Activated CD4-positive, CD25-positive, alpha-beta regulatory T cell (primary cell): ENCODE measurements around the gene KRT83.
"Not testable (repeated sequence)": the region's sequence is repeated elsewhere in the genome, so short reads cannot be mapped to it uniquely, and the experiment has no call there.

Experiments
- DNase-seq, 4 experiments: peaks; one replicate each; lab custom pipeline; 2025; lab: John Stamatoyannopoulos, UW

Gene KRT83

DNA sequence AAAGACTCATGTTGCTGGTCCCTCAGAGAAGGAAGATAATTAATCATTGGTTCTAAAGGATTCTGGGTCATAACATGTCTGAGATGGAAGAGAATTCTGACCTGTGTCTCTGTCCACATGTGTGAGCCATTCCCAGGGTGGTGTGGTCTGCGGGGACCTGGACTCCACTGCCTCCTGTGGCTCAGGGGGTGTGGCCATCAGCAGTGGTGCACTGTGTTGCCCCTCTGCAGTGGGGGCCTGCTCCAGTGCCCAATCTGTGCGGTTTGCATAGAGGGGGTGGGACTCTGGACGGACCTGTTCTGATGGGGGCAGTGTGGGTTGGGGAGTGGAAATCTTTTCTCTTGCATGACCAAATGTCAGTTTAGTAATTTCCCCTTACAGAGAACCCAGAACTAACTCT, 32.6 kb upstream of the KRT83 start:
- no peak for DNase-seq

GRCh38 chr12:52352951-52353350, 31.8 kb upstream of the KRT83 start:
- no peak for DNase-seq

- DNase-seq, result peak in 2 of 4 experiments; percentile 12 to 15
Measured at GRCh38 chr12:52351196-52352059, 30.2 kb upstream of the KRT83 start.

DNA sequence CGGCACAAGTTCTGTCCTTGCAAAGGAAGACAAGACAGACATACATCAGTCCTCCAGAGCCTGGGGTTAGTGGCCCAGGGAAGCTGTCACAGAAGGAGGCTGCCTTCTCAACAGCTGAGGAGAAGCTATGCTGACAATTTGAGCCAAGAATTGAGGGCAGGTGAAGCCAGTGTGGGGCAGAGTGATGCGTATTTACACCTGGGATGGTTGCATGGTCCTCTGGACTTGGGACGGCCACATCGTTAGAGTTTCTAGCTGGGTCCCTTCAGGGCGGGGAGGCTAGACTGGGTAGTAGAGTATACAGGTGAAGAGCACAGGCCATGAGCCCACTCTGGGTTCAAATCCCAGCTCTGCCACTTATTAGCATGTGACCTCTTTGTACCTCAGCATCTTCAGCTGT, 29.6 kb upstream of the KRT83 start:
- no peak for DNase-seq

DNA sequence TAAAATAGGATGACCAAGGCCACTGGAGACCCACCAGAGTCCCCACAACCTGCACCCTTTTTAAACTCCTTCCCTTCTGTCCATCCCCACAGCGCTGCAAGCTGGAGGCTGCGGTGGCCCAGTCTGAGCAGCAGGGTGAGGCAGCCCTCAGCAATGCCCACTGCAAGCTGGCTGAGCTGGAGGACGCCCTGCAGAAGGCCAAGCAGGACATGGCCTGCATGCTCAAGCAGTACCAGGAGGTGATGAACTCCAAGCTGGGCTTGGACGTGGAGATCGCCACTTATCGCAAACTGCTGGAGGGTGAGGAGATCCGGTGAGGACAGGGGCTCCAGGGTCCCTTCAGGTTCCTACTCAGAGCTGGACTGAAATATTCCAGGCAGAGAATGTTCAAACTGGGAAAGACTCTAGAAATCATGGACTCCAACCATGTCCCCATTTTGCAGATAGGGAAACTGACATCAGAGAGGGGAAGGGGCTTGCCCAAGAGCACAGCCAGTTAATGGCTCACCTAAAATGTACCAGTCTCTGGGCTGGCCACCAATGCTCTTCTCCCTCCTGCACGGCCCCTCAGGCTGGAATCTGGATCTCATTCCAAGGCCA, 28.9 kb upstream of the KRT83 start:
- no peak for DNase-seq

GRCh38 chr12:52349196-52349595, 28.0 kb upstream of the KRT83 start:
- no peak for DNase-seq

GRCh38 chr12:52347551-52348510, 26.6 kb upstream of the KRT83 start:
- DNase-seq, result no peak

DNA sequence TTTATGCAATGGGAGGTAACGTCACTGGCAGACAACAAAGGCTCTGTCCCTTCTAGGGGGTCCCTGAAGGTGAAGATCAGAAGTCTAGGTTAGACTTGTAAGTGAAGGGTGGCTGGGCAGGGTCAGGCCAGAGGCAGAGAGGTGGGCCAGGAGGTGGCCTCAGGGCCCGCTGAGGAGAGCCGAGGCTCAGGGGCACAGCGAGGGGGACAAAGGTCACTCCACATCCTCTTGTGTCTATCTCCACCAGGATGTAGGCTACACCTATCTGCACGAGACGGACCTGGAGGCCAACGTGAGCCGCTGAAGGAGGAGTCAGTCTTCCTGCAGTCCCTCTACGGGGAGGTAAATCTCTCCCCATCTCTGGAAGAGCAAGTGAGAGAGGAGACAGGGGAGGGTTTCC, 25.8 kb upstream of the KRT83 start:
- no peak for DNase-seq

DNA sequence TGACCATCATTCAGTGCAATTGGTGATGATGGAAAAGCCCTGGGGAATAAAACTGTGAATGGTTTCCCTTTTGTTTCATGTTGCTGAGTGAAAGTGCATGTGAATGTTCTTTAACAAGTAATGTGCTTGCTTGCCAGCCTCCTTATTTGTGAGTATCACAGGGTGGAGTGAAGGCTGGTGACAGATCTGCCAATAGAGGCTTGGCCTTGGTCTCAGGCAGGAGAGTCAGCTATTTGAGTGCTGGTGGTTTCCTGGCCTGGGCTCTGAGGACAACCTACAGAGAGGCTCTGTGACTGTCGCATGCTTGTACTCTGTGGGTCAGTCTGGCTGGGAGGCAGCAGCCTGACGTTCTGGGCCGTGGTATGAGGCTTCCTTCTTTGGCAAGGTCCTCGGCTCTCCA, 25.4 kb upstream of the KRT83 start:
- DNase-seq, result no peak

DNA sequence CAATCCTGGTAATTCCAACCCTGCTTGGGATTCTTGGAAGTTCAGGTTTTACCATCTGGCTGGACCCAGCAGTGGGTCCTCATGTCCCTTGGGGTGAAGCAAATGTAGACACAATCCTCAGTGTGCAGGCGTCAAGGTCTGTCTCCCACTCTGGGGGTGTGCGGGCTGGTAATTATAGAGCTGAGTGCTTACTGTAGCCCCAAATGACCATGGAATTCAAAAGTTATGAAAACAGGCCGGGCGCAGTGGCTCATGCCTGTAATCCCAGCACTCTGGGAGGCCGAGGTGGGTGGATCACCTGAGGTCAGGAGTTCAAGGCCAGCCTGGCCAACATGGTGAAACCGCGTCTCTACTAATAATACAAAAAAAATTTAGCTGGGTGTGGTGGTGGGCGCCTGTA, 23.8 kb upstream of the KRT83 start:
- DNase-seq, result not testable (repeated sequence)

DNA sequence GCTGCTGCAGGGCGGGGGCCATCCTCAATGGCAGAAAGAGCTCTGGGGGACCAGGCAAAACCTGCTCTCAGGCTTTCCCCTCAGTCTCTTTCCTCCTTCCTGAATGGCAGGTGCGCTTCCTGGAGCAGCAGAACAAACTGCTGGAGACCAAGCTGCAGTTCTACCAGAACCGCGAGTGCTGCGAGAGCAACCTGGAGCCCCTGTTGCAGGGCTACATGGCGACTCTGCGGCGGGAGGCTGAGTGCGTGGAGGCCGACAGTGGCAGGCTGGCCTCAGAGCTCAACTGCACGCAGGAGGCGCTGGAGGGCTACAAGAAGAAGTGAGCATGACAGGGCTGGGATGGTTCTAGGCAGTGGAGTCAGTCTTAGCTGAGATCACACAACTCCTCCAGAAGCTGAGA, 22.9 kb upstream of the KRT83 start:
- DNase-seq, result no peak

GRCh38 chr12:52343550-52343949, 22.4 kb upstream of the KRT83 start:
- DNase-seq, result no peak

DNA sequence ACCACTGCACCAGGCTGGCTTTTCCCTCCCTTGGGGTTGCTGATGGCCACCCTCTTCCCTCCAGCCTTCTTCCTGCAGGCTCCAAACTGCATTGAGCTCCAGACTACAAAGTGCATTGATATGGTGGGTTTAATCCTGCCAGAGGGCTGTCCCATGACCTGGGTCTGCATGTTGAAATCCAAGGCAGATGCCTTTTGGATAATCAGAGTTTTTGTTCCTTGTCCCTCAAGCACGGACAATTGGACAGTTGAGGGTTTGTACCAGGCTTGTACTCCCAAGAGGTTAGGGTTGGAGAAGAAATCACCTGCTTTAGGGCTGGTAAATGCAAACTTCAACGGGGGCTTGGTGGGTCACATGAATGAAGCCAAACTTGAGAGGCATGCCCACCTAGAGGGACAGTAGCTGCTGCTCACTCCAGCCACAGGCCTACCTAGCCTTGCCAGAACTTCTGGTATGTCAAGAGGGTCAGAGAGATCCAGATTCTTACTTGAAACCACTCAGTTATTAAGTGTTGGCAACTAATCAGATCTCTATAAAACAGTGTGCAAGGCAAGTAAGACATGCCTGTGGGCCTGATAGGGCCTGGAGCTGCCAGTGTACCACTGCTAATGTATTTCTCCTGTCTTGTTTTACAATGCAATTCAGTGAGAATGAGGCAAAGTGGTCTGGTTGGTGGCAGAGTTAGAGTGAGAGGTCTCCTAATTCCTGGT, 21.7 kb upstream of the KRT83 start:
- DNase-seq, result no peak

DNA sequence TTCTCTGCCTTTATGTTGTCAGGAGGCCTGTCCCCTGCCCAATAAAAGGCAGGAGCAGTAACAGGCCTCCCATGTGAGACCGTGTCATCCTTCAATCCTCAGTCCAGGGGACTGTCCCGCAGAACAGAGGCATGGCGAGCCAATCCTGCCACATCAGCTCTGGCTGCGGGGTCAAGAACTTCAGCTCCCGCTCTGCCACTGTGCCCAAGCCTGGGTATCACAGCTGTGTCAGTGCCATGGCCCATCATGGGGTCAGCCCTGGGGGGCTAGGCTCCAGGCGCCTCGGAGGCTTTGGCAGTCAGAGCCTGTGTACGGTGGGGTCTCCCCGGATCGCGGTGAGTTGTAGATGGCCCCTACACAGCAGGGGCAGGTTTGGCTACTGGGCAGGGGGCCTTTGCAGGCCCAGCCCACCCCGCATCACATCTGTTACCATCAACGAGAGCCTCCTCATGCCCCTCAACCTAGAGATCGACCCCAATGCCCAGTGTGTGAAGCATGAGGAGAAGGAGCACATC, 19.9 kb upstream of the KRT83 start:
- no peak for DNase-seq

- DNase-seq, result no peak
Measured at GRCh38 chr12:52338241-52338960, 17.2 kb upstream of the KRT83 start.

DNA sequence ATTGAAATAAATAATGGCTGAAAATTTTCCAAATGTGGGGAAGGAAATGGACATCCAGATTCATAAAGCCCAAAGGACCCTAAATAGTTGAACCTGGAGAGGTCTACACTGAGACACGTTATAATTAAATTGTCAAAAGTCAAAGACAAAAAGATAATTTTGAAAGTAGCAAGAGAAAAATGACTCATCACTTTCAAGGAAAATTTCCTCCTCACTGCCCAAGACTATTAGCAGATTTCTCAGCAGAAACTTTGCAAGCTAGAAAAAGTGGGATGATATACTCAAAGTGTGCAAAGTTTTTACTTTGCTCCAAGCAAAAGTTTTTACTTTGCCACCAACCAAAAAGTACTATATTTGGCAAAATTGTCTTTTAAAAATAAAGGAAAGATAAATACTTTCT, 15.9 kb upstream of the KRT83 start:
- no peak for DNase-seq

DNA sequence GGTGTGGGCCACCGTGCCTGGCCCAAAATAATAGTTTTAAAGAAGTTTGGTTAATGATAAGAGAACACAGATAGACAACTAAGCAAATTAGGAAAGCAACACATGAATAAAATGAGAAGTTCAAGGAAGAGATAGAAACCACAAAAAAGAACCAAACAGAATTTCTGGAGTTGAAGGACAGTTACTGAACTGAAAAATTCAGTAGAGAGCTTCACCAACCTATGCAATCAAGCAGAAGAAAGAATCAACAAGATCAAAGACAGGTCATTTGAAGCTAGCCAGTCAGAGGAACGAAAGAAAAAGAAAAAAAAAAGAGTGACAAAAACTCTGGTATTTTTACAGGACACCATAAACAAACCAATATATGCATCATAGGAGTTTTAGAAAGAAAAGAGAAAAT, 15.4 kb upstream of the KRT83 start:
- DNase-seq, result no peak

DNA sequence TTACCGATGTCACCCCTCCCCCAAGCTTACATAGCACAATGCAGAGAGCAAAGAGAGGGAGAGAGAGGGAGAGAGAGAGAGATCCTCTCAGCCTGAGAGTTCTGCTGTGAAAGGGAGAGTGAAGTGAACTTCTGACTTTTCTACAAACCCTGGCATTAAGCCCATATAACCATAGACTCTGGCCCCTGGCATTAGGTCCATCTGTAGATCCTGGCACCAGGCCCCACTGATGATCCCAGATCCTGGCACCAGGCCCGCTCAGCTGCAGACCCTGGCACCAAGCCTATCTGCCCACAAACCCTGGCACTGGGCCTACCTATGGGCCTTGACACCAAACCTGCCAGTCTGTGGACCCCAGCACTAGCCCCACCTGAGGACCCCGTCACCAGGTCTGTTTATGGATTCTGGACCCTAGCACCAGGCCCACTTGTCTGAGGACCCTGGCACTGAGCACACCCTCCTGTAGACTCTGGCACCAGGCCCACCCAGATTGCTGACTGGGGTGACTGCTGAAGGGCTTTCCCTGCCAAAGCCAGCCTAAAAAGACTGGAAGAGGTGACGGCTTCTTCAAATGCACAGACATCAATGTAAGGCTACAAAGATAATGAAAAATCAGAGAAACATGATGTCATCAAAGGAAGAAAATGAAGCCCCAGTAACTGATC, 14.5 kb upstream of the KRT83 start:
- no peak for DNase-seq

DNA sequence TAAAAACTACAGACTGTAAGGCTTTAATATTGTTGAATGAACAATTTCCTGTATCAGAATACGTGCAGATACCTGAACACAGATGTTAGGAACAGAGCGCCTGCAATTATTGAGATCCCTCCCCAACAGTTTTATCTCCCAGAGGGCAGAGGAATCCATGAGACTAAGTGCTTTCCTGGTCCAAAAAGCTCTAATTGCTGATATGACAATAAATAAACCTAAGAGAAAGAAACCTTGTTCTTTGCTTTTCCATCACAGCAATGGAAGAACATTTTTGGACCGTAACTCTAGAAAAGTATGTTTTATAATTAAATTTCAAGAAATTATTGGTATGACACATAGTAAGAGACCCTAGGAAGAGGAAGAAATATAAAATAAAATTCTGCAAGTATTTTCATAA, 13.0 kb upstream of the KRT83 start:
- no peak for DNase-seq

- no peak for DNase-seq
Measured at GRCh38 chr12:52333321-52333720, 12.1 kb upstream of the KRT83 start.
